GM12865 (cell line): ENCODE data around the gene PTP4A1.
"Not testable (repeated sequence)": the region's sequence is repeated elsewhere in the genome, so short reads cannot be mapped to it uniquely, and the experiment has no call there.

Experiments
- DNase-seq: peaks from one replicate; pipeline ENCODE4 v3.0.0; 2010; ENCODE audit warnings: low read depth
- H3K4me3 ChIP-seq: 2 replicates; pipeline ENCODE4 v1.5.1; 2011; ENCODE audit warnings: mild to moderate bottlenecking, low read depth, low read length, control low read depth
- TF ChIP-seq, protein P1 (sequence below): IDR thresholded peaks from 2 replicates; pipeline ENCODE4 v1.5.1; 2011; ENCODE audit warnings: low read length, control low read depth, low read depth, inconsistent platforms; ENCODE audit not compliant: insufficient read depth; ENCODE audit errors: missing control alignments

Gene PTP4A1

DNA sequence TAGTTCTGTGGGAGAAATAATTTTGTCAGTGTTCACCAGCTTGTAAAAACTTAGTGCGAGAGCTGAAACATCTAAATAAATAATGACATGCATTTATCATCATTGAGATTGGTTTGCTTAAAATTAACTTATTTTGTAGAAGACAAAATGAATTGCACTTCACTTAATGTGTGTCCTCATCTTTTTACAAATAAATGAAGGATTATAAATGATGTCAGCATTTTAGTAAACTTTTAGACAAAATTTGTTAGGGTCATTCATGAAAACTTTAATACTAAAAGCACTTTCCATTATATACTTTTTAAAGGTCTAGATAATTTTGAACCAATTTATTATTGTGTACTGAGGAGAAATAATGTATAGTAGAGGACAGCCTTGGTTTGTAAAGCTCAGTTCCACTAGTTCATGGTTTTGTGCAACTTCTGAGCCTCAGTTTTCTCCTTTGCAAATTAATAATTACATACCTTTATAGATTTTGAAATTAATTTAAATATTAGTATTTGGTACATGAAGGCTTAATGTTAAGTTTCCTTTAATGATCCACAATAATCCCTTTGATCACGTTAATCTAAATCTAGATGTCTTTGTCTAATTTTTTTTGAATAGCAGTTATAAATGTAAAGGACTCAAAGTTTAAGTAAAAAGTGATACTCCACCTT lies 9.2 kb downstream of the PTP4A1 start:
- H3K4me3 ChIP-seq = no peak overlapping the region
- no peak for DNase-seq

DNA sequence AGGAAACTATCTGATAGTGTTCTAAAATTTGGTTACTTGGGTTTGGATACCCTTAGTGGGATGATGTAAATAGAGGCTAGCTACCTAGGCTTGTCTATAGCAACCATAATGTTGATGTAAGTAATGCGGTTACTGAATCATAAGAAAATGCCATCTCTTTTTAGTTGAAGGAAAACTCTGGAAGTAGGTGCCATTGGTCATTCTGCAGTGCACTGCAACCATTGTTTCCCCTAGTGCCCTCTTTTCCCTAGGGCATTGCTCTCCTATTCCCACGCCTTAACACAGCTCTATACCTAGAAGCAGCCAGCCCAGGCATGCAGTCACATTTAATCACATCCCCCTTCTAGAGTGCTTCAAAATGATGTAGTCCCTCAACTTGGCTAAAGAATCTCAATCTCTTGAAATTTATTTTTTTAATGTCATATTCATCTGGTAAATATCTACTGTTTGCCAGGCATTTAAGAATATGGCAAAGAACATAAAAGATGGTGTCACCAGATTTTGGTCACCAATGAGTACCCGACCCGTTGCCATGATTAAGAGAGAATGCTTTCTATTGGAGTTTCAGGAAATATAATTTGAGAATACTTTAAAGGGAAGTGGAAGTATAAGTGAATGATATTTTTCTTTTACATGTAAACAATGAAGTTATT lies 10.4 kb downstream of the PTP4A1 start:
- DNase-seq = no peak
- TF ChIP-seq, protein P1, sequence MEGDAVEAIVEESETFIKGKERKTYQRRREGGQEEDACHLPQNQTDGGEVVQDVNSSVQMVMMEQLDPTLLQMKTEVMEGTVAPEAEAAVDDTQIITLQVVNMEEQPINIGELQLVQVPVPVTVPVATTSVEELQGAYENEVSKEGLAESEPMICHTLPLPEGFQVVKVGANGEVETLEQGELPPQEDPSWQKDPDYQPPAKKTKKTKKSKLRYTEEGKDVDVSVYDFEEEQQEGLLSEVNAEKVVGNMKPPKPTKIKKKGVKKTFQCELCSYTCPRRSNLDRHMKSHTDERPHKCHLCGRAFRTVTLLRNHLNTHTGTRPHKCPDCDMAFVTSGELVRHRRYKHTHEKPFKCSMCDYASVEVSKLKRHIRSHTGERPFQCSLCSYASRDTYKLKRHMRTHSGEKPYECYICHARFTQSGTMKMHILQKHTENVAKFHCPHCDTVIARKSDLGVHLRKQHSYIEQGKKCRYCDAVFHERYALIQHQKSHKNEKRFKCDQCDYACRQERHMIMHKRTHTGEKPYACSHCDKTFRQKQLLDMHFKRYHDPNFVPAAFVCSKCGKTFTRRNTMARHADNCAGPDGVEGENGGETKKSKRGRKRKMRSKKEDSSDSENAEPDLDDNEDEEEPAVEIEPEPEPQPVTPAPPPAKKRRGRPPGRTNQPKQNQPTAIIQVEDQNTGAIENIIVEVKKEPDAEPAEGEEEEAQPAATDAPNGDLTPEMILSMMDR = no peak
- H3K4me3 ChIP-seq = no peak overlapping the region

More for the DNA sequence above, 9.2 kb downstream of the PTP4A1 start:
- TF ChIP-seq, protein P1 = no peak

DNA sequence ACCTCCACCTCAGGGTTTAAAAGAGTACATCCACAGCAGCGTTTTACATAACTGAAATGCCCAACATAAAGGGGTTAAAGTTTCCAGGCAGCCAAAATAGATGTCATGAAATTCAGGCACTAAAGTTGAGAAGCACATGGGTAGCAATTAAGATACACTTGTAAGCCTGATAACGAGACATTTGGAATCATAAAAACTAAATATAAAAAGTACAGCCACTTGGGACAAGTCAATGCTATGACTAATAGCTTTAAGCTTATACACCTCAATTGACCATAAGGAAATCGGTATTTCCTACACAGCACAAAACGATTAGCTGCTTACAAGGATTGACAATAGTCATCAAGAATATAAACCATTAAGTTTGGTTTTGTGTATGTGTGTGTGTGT lies 11.8 kb downstream of the PTP4A1 start:
- DNase-seq = no peak
- H3K4me3 ChIP-seq = no peak overlapping the region
- TF ChIP-seq, protein P1 = no peak

DNA sequence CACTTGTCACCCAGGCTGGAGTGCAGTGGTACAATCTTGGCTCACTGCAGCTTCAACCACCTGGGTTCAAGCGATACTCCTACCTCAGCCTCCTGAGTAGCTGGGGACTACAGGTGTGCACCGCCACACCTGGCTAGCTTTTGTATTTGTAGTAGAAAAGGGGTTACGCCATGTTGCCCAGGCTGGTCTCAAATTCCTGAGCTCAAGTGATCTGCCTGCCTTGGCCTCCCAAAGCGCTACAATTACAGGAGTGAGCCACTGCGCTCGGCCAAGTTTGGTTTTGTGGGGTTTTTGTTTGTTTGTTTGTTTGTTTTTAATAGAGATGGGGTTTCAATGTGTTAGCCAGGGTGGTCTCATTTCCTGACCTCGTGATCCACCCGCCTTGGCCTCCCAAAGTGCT lies 12.3 kb downstream of the PTP4A1 start:
- DNase-seq = no peak
- TF ChIP-seq, protein P1 = no peak
- H3K4me3 ChIP-seq = no peak overlapping the region

DNA sequence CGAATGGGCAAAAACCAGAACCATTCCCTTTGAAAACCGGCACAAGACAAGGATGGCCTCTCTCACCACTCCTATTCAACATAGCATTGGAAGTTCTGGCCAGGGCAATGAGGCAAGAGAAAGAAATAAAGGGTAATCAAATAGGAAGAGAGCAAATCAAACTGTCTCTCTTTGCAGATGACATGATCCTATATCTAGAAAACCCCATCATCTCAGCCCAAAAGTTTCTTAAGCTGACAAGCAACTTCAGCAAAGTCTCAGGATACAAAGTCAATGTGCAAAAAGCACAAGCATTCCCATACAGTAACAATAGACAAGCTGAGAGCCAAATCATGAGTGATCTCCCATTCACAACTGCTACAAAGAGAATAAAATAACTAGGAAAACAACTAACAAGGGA lies 13.4 kb downstream of the PTP4A1 start:
- not testable (repeated sequence) for H3K4me3 ChIP-seq, DNase-seq

DNA sequence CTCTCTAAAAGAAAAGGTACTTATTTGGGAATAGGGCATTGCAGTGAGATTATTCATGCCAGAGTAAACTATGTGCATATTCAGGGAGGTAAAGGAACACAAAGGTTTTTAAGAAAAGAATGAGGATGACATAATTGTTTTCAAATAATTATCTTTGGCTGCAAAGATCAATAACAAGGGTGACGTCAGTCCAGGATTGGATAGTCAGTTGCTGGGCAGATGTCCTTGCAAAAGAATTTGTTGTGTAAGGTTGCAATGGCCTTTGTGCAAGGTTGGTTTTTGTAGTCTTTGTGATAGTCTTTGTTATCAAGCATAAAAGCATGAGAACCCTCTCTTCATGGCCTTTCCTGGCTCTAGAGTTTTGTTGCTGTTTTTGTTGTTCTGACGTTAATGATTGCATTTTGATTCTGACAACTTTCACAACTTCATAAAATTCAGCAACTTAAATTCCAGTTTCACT lies 17.7 kb downstream of the PTP4A1 start:
- TF ChIP-seq, protein P1 = no peak
- no peak overlapping the region for H3K4me3 ChIP-seq
- no peak for DNase-seq

DNA sequence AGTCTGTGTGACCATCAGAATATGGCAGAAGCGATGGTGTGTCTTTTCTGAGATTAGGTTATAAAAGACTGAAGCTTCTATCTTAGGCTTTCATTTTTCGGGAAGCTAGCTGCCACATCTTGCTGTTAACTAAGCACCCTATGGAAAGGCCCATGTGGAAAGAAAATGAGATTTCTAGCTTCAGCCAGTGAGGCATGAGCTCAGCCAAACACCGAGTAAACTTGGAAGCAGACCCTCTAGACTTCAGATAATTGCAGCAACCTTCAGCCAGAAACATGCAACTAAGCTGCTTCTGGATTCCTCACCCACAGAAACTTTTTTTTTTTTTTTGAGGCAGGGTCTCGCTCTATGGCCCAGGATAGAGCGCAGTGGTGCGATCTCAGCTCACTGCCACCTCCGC lies 20.6 kb downstream of the PTP4A1 start:
- TF ChIP-seq, protein P1 = no peak
- DNase-seq = no peak
- no peak overlapping the region for H3K4me3 ChIP-seq
